NCI-H2171 (cell line): Measurements from ENCODE around the gene FAAH.

Experiments used
- DNase-seq: peaks from one replicate; lab custom pipeline; 2025; lab: John Stamatoyannopoulos, UW

FAAH gene

DNA sequence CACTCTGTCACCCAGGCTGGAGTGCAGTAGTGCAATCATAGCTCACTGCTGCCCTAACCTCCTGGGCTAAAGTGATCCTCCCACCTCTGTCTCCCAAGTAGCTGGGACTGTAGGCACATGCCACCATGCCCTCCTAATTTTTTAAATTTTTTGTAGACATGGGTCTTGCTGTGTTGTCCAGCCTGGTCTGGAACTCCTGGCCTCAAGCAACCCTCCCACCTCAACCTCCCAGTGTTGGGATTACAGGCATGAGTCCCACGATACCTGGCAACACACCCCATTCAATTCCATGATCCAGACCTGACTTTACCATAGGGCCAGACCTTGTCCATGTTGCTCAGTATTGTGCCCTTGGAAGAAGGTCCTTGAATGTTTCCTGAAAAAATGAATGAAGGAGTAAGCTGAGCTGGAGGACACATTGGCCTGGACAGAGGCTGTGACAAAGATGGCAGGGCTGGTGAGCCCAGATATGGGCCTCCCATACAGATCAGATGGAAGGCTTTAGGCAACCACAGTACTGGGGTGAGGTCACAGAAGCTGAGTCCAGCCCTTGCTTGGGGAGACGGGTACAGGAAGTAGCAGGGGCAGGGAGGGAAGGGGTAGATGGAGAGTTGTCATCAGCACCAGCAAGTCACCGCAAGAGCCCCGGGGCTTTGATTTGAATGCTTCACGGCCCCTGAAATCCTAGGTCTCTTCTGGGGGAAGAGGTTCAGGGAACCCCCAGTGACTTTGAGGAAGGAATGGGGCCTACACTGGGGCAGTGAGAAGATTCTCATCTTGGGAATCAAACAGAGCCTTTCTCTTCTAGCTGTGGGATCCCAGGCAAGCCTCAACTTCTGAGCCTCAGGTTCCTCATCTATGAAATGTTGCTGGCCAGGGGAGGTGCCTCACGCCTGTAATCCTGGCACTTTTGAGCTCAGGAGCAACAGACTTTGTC, 55.4 kb downstream of the FAAH start:
- no peak for DNase-seq

- no peak for DNase-seq
Measured at GRCh38 chr1:46450160-46450517, 56.0 kb downstream of the FAAH start.

DNA sequence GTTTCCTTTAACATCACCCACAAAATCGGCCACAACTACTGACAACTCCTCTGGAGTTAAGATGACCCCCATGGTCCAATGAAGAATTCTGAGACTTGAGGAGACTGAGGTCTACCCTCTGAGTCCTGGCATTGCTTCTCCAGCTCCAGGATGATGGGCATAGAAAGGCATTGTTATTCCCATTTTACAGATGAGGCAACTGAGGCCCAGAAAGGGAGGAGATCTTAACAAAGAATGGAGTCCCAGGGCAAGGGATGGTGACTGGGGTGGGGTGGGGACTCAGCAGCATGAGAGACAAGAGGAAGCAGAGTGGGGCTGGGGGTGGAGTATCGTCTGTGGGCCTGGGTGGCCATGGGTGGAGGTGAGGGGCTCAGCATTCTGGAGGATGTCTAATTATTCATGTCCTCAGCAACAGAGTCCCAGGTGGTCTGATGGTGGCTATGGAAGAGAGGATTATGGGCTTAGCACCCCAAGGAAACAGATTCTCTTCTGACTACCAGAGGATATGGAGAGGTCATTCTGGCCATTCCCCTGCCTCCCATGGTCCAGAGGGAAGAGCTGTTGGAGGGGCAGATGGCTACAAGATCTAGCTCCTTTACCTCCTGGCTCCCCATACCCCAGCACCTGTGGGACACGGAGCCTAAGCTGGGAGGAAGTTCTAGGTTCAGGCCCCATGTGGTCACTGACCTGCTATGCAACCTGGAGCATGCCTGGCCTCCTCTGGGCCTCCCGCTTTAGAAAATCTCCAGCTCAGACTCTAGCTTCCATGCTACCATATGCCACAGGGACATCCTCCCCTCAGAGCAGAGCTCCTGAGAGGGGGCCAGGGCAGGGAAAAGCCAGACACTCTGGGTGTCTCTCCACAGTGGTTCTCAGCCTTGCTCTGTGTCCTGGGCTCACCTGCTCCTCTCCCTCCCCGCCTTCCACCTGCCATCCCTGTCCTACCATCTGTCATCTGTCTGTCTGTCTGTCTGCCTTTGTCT, 58.1 kb downstream of the FAAH start:
- no peak for DNase-seq

- DNase-seq, result no peak
Measured at GRCh38 chr1:46452931-46453325, 58.8 kb downstream of the FAAH start.

DNA sequence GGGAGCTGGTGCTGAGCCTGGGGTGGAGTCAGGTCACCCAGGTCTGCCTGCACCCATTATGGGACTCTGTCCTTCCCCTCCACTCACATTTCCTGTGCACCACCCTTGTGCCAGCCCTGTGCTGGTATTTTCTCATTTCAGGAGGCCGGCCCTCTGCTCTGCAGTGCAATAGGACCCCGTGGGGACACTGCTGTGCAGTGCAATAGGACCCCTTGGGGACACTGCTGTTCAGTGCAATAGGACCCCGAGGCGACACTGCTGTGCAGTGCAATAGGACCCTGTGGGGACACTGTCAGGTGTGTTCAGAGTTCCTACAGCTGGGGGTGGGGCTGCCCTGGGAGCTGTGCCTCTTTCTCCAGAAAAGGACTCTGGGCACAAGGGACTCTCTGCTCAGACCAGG, 59.3 kb downstream of the FAAH start:
- no peak for DNase-seq

- no peak for DNase-seq
Measured at GRCh38 chr1:46455951-46456350, 61.8 kb downstream of the FAAH start.

DNA sequence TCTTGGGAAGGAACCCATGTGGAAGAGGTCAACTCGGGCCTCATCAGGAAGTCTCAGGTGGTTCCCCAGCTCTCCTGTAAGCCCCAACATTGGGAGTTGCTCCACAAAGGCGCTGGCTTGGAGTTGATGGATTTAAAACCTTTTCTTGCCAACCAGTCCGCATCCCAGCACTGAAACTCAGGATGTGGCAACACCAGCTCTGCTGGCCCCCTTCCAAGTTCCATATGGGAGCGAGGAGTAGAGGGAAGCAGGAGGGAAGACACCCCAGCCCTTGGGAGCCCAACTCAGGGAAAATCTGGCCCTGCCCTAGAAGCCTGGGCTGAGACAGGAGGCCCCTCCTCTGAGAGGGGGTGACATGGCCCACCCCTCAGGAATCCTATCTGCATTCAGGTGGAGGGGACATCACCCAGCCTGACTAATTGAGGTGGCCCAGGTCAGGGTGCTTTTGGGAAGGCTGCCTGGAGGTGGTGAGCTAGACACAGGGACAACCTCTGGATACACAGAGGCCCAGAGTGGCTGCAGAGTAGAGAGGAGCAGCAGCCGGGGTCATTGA, 62.4 kb downstream of the FAAH start:
- DNase-seq, result peak; percentile 58

GRCh38 chr1:46457178-46457577, 63.1 kb downstream of the FAAH start:
- no peak for DNase-seq

GRCh38 chr1:46458190-46458589, 64.1 kb downstream of the FAAH start:
- DNase-seq, result no peak

- no peak for DNase-seq
Measured at GRCh38 chr1:46458846-46459245, 64.7 kb downstream of the FAAH start.

- no peak for DNase-seq
Measured at GRCh38 chr1:46459315-46459714, 65.2 kb downstream of the FAAH start.

- no peak for DNase-seq
Measured at GRCh38 chr1:46461017-46461808, 67.1 kb downstream of the FAAH start.

DNA sequence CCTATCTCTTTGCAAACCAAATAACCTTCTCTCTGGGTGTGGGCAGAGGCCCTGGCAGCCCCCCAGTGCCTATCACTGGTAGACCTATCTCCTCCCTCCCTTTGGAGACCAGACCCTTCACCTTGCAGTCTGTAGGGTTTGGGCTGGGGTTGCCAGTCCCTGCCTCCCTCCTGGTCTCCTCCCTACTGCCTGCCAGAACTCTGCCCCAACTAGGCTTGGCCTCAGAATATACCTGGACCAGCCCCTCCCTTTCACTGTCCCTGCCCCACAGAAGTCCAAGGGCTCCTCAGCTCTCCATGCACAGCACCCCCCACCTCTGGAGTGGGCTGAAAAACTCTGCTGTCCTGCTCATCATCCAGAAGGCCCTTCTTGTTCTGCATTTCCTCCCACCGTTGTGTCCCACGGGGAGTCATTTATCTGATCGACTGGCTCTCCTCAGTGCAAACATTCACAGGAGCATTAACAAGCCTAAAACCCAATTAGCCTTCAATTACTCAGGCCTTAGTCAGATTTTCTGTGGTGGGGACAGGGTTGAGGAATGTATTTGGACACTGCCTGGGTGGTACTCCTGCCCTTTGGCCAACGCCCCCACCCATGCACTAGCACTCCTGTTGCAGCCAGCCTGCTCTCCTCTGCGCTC, 67.8 kb downstream of the FAAH start:
- no peak for DNase-seq
